DND-41 (cell line): ENCODE data around the gene FBF1.

Experiments used
- ATAC-seq: fragments of 200-7000 bp; cut with Tn5 transposase; 3 replicates; pipeline ENCODE4 v1.9.1; 2021; ENCODE audit warnings: low read depth; ENCODE audit not compliant: insufficient read depth
- DNase-seq: peaks from one replicate; pipeline ENCODE4 v3.0.0-alpha.2; 2020
- H2AFZ ChIP-seq: 2 replicates; pipeline ENCODE4 v1.6.0; 2012; ENCODE audit warnings: low read depth, low read length
- H3K27ac ChIP-seq: 2 replicates; pipeline ENCODE4 v1.5.1; 2012; ENCODE audit warnings: low read length, inconsistent platforms
- H3K27me3 ChIP-seq: fragments of 200-600 bp; sonication (generic); 2 replicates; pipeline ENCODE4 v1.6.0; 2012; ENCODE audit warnings: low read length, mild to moderate bottlenecking, inconsistent platforms; ENCODE audit not compliant: insufficient read depth, poor library complexity
- H3K36me3 ChIP-seq: 2 replicates; pipeline ENCODE4 v1.5.1; 2012; ENCODE audit warnings: low read length, inconsistent platforms; ENCODE audit not compliant: insufficient read depth
- H3K4me1 ChIP-seq: 2 replicates; pipeline ENCODE4 v1.5.1; 2012; ENCODE audit warnings: mild to moderate bottlenecking, low read length; ENCODE audit not compliant: insufficient read depth
- H3K4me2 ChIP-seq: 2 replicates; pipeline ENCODE4 v1.6.0; 2012; ENCODE audit warnings: mild to moderate bottlenecking, moderate library complexity, low read length, inconsistent platforms; ENCODE audit not compliant: insufficient read depth
- H3K4me3 ChIP-seq, 2 experiments: fragments of 200-600 bp in 1 of 2; shearing (Covaris generic) in 1 of 2; 2 replicates each; pipeline ENCODE4 v1.5.1; 2012 to 2016; ENCODE audit warnings: inconsistent platforms in 2 of 2, low read length in 2 of 2, mild to moderate bottlenecking in 2 of 2, low read depth in 1 of 2, moderate library complexity in 1 of 2
- H3K79me2 ChIP-seq: 2 replicates; pipeline ENCODE4 v1.6.0; 2012; ENCODE audit warnings: low read length, inconsistent platforms; ENCODE audit not compliant: insufficient read depth
- H3K9ac ChIP-seq: 2 replicates; pipeline ENCODE4 v1.6.0; 2012; ENCODE audit warnings: low read depth, mild to moderate bottlenecking, inconsistent platforms, low read length, moderate library complexity
- H3K9me3 ChIP-seq: 2 replicates; pipeline ENCODE4 v1.5.1; 2012; ENCODE audit warnings: low read length, moderate library complexity, mild to moderate bottlenecking, inconsistent platforms; ENCODE audit not compliant: insufficient read depth, severe bottlenecking
- H4K20me1 ChIP-seq: 2 replicates; pipeline ENCODE4 v1.6.0; 2012; ENCODE audit warnings: low read length; ENCODE audit not compliant: insufficient read depth
- CTCF ChIP-seq: IDR thresholded peaks from 2 replicates; pipeline ENCODE4 v1.5.1; 2012; ENCODE audit warnings: borderline replicate concordance, low read length, moderate library complexity, mild to moderate bottlenecking; ENCODE audit not compliant: poor library complexity, severe bottlenecking; ENCODE audit errors: extremely low read depth
- EZH2 ChIP-seq: IDR thresholded peaks from 3 replicates; pipeline ENCODE4 v1.6.1; 2012; ENCODE audit warnings: borderline replicate concordance, low read depth, mild to moderate bottlenecking, moderate library complexity, low read length, inconsistent platforms; ENCODE audit not compliant: severe bottlenecking

The FBF1 gene

DNA sequence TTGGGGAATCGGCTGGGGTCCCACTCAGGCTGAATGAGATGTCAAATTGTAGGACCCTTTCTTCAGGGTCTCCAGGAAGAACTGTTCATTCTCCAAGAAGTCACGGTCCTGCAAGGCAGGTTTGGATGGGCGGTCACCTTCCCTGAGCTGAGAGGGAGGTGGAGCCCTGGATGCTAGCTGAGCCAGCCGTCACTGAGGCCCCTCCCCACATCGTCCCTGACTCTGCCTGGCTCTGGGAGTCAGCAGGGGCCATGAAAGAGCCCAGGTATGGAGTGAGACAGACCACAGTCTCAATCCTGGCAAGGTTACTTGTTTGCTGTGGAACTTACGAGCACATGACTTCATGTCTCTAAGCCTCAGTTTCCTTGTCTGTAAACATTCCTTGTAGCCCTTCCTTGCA is 30.1 kb downstream of the FBF1 start:
- Histone ChIP-seq H3K4me3 (no peak overlapping the region), H3K4me1 (peaks cover 6% of the 10 kb centered on the region), H3K9ac (no peak overlapping the region), H3K36me3 (peaks cover 21% of the 10 kb centered on the region), H4K20me1 (no peaks in the 10 kb centered on the region), H3K27me3 (no peaks in the 10 kb centered on the region), H3K4me2 (no peak overlapping the region), H3K79me2 (peaks cover 3% of the 10 kb centered on the region; the same call in 1 of the 2 replicates), H3K9me3 (no peaks in the 10 kb centered on the region), H3K27ac (no peak overlapping the region), H2AFZ (no peak overlapping the region)
- no peak for DNase-seq
- no peak for TF ChIP-seq CTCF
- TF ChIP-seq EZH2: no peak
- no peak for ATAC-seq

DNA sequence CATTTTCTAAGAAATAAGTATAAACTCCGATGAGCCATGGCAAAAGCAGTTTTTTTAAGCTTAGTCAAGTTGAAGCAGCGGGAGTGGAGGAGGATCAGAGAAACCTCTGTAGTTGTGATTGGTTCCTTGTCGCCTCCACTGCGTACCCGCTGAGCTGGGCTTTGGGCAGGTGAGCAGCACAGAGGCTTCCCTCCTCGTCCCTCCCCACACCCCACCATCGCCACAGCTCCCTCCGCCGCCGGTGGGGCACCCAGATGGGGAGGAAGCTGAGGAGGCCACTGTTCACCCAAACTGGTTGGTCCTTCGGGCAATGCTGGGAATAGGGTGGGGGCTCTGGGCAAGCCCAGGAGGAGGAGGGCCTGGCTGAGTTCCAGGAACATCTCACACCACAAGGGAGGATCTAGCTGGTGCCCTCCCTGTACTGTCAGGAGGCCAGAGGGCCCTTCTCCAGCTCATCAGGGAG is 31.0 kb downstream of the FBF1 start:
- Histone ChIP-seq H3K4me2 (no peak overlapping the region), H3K36me3 (peaks cover 15% of the 10 kb centered on the region), H3K27me3 (no peaks in the 10 kb centered on the region), H3K4me1 (peaks cover 13% of the 10 kb centered on the region), H3K4me3 (no peak overlapping the region), H3K79me2 (peaks cover 8% of the 10 kb centered on the region), H4K20me1 (no peaks in the 10 kb centered on the region), H3K9me3 (no peaks in the 10 kb centered on the region), H2AFZ (no peak overlapping the region), H3K27ac (no peak overlapping the region), H3K9ac (no peak overlapping the region)
- DNase-seq (peak; percentile 41), ATAC-seq (peak; percentile 16; the same call in 1 of the 3 replicates)
- TF ChIP-seq EZH2: no peak

DNA sequence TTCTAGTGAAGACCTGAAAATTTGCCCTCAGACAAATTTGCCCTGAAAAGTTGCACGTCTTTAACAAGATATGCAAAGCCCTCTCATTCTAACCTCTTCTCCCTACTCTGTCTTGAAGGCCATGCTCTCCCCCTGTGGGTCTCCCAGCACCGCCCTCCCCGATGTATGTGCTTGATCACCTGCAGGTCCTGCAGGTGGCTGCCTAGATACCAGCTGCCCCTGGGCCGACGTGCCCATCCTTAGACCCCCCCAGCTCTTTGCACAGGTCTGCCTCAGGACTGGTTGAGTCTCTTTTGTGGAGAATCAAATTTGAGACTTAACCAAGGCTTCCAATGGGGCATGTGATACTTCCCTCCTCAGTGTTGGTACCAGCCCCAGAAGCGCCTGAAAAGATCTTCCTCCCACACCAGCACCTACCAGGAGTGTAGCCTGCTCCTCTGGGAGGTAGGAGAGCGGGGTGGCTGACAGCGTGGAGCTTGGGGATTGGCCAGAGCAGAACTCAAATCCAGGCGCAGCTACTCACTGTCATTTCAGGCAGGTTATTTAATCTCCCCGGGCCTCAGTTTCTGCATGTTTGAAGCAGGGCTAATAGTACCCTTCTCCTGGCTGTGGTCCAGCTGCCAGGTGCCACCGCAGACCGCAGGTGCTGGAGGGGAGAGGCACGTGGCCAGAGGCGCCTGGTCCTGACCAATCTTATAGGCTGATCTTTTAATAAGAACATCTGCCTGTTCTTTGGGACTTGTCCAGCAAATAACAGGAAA is 31.6 kb downstream of the FBF1 start:
- Histone ChIP-seq H4K20me1 (no peaks in the 10 kb centered on the region), H3K79me2 (peaks cover 12% of the 10 kb centered on the region), H2AFZ (no peak overlapping the region), H3K4me2 (no peak overlapping the region), H3K9ac (no peak overlapping the region), H3K27ac (no peak overlapping the region), H3K27me3 (no peaks in the 10 kb centered on the region), H3K4me1 (peaks cover 14% of the 10 kb centered on the region), H3K4me3 (no peak overlapping the region), H3K9me3 (no peaks in the 10 kb centered on the region), H3K36me3 (peaks cover 10% of the 10 kb centered on the region)
- ATAC-seq (no peak), DNase-seq (peak; percentile 56)
- no peak for TF ChIP-seq CTCF
- TF ChIP-seq EZH2: no peak

DNA sequence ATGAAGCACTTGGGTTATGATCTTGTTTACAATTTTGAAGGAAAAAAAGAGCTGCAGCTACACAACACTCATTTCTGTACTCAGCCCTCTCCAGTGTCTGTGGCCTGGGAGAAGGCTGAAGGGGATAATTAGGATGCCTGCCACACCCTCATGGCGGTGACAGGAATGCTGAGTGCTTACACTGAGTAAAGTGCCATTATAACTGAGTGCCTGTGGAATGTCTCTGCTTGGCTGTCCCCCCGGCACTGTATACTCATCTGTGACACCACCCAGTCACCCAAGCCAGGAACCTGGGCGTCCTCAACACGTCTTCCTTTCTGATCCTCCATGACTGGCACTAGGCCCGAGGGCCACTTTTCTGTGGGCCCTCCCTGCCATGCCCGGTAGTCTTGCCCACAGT is 32.6 kb downstream of the FBF1 start:
- peaks cover 7% of the 10 kb centered on the region for H3K36me3 ChIP-seq
- H3K4me3 ChIP-seq: no peak overlapping the region
- no peak overlapping the region for H3K4me2 ChIP-seq
- H3K4me1 ChIP-seq: peaks cover 24% of the 10 kb centered on the region
- no peak overlapping the region for H3K9ac ChIP-seq
- H4K20me1 ChIP-seq: no peaks in the 10 kb centered on the region
- H2AFZ ChIP-seq: no peak overlapping the region
- TF ChIP-seq CTCF (no peak), EZH2 (no peak)
- peaks cover 22% of the 10 kb centered on the region for H3K79me2 ChIP-seq
- H3K27ac ChIP-seq: no peak overlapping the region
- DNase-seq (no peak), ATAC-seq (no peak)
- no peaks in the 10 kb centered on the region for H3K9me3 ChIP-seq
- H3K27me3 ChIP-seq: no peaks in the 10 kb centered on the region
